HG02571 (cell line): Measurements from ENCODE around the gene S1PR4.
"Not testable (repeated sequence)": the region's sequence is repeated elsewhere in the genome, so short reads cannot be mapped to it uniquely, and the experiment has no call there.

ENCODE experiments used
- ATAC-seq: cut with Tn5 transposase; IDR thresholded peaks from one replicate; pipeline ENCODE4 v1.9.1; 2021; ENCODE audit warnings: mild to moderate bottlenecking, moderate library complexity; ENCODE audit not compliant: unreplicated experiment

The S1PR4 gene

DNA sequence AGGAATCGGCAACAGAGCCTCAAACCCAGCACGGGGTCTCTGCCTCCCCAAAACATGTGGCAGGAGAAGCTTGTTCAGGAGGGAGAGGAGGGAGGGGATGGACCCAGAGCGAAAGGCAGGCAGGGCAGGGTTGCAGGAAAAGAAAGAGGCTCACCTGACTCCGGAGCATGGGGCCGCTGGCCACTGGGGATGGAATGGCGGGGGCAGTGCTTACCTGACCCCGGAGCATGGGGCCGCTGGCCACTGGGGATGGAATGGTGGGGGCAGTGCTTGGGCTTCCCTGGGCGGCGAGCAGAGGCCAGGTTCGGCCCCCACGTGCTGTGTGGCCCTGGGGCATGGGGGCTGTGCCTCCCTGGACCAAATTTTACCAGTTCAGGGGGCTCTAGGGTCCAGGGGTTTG lies 32.6 kb downstream of the S1PR4 start:
- ATAC-seq, result no peak

DNA sequence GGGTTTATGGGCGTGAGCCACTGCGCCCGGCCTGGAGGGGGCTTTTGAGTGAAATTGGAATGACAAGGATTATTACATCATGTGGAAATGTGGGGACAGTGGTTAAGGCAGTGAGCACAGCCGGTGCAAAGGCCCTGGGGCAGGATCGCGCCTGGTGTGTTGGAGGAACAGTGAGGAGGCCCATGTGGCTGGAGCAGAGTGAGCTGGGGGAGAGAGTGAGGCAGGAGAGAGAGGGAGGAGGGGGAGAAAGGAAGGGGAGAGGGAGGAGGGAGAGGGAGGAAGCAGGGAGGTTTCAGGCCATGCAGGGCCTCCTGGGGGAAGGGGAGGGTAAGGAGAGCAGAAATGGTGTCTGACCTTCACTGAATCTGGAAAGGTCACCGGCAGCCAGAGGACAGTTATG lies 34.6 kb downstream of the S1PR4 start:
- no peak for ATAC-seq

DNA sequence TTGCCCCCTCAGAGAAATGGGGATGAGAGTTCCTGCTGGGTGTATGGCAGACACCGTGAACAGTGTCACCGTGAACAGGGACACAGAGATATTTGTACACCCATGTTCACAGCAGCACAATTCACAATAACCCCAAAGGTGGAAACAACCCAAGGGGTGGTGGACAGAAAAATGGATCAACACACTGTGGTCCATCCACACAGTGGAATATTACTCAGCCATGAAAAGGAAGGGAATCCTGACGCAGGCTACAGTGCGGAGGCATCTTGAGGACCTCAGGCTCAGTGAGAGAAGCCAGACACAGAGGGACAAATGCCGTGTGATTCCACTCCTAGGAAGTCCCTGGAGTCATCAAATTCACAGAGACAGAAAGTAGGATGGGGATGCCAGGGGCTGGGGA lies 38.3 kb downstream of the S1PR4 start:
- ATAC-seq, result no peak

DNA sequence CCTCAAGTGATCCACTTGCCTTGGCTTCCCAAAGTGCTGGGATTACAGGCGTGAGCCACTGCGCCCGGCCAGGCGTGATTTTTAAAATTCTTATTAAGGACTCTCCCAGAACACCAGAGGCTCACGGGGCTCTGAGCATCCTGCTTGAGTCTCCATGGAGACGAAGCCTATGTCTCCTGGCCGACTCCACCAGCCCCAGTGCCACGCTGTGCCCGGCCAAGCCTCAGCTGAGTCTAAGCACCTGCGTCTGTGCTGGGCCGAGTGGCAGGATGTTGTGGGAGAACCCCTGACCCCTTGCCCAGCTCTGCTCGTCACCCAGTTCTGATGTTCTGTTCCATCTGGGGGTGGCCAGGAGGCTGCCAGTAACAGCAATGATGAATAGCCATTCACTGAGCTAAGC lies 42.0 kb downstream of the S1PR4 start:
- no peak for ATAC-seq

DNA sequence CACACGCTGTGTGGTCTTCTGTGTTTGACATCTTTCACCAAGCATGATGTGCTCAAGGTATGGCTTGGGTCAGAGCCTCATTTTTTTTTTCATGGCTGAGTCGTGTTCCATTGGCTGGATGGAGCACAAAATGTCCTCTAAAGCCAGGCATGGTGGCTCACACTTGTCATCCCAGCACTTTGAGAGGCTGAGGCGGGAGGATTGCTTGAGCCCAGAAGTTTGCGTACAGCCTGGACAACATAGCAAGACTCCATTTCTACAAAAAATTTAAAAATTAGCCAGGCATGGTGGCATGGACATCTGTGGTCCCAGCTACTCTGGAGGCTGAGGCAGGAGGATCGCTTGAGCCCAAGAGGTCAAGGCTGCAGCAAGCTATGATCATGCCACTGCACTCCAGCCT lies 43.0 kb downstream of the S1PR4 start:
- ATAC-seq, result not testable (repeated sequence)

DNA sequence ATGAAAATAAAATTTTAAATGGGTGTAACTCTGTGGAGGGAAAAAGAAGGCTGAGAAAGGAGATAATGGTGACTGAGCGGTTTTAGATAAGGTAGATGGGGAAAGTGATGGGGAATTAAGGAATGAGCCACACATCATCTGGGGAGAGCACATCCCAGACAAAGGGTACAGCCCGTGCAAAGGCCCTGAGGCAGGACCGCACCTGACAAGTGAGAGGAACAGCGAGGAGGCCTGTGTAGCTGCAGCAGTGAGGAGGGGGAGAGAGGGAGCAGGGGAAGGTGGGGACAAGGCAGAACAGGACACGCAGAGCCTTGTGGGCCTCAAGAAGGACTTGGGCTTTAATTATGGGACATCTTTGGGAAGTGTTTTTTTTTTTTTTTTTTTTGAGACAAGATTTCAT lies 44.1 kb downstream of the S1PR4 start:
- no peak for ATAC-seq

DNA sequence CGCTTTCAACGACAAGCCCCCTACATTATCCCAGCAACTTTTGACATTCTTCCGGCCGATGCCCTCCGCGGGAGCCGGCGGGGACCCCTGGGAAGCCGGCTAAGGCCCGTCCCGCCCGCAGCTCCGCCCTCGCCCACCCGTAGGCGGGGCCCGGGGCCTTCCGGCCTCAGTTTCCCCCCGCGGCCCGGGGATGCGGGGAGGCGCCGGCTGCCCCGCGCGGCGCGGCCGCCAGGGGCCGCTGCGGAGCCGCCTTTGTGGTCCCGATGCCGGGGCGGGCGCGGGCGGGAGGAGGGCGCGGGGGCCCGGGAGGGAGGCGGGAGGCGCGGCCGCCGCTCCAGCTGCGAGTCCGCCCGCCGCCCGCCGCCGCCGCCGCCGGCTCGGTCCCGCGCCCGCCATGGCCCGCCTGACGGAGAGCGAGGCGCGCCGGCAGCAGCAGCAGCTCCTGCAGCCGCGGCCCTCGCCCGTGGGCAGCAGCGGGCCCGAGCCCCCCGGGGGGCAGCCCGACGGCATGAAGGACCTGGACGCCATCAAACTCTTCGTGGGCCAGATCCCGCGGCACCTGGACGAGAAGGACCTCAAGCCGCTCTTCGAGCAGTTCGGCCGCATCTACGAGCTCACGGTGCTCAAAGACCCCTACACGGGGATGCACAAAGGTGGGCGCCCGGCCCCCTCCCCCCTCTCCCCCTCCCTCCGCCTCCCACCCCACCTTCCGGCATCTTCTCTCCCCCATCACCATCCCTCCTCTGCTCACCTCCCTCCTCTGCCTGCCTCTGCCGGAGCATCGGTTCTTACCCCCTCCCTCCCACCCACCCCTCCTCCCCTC lies 46.0 kb downstream of the S1PR4 start, which contains the start of gene CELF5:
TSS of gene CELF5 (plus strand) at position 316 of the 823 bp plus-strand sequence. CDS start at position 395, 79 bp downstream.
- no peak for ATAC-seq

DNA sequence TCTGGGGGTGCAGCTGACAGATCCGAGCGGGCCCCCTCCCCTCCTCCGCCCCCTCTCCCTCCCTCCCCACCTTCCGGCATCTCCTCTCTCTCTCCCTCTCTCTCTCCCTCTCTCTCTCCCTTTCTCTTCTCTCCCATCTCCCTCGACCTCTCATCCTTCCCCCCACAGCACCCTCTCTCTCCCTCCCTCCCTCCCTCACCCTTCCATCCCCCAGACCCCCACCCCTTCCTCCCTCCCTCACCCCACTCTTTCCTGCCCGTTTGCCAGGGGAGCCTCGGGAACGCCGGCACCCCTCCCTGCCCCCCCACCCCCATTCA lies 46.6 kb downstream of the S1PR4 start:
- no peak for ATAC-seq

DNA sequence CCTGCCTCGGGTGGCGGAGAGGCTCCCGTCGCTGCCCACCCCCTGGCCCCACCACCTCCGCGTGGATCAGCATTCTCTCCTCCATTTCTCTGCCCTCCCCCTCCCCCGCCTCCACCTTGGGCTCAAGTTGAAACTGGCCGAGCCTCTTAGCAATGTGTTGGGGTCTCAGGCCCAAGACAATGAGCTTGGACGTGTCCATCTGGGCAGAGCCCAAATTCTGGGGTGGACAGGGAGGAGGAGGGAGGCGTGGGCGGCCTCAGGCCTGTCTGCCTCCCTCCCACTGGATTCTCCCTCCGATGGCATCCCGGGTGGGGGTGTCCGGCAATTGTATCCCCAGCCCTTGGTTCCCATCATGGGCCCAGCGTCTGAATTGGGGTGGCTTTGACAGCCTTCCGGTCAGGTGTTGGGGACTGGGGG lies 47.1 kb downstream of the S1PR4 start:
- ATAC-seq, result no peak

DNA sequence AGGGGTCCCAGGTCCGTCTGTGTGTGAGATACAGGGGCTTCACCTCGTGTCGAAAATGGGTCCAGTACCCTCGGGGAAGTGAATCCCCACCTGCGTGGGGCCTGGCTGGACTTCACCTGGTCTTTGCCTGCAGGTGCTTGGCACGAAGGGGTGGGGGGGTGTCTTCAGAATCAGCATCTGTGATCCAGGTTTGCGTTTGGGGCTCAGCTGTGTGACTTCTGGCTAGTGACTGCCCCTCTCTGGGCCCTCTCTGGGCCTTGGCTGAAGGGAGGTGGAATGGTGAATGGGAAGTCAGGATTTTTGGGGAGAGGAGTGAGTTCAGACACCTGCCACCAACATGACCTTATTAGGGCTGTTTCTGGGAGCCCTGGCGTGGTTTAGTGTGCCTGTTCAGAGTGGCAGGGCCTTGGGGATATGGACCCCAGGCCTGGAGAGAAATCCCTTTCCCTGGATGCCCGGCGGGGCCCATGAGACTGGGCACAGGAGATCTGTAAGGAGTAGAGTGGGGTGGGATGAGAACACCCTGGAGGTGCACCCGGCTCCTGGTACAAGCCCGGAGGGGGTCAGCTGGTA lies 48.6 kb downstream of the S1PR4 start:
- no peak for ATAC-seq

DNA sequence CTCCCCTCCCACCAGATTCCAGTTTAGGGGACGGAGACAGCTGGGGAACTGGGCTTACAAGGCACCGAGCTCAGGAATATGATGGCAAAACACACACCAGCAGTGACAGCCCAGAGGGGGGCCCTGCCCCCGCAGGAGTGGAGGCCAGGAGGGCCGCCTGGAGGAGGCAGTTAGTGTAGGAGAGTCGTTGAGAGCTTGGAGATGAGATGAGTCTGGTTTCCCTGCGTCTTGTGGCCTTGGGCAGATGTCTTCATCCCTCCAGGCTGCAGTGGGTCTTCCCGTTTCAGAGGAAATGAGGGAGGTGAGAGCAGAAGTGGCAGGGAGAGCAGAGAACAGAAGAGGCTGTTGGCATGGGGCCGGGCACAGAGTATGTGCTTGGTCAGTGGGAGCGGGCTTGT lies 50.8 kb downstream of the S1PR4 start:
- ATAC-seq, result no peak
